Lower leg skin (tissue), 4 donors: ENCODE data around the gene DGKI. TPM values are rescaled to one million over a fixed set of nuclear protein-coding genes. Genes with fewer than 3 reads are reported as not detected.

Source experiments
- DNase-seq, 2 donors: peaks; one replicate each; pipeline ENCODE4 v3.0.0-alpha.2; 2019; ENCODE audit warnings: low spot score in 2 of 2
- H3K4me3 ChIP-seq: fragments of 200-600 bp; sonication (generic); 2 replicates; pipeline ENCODE4 v1.5.1; 2017; ENCODE audit warnings: mild to moderate bottlenecking, low read depth; ENCODE audit not compliant: poor library complexity, severe bottlenecking
- CTCF ChIP-seq, 3 donors: fragments of 450-650 bp; IDR thresholded peaks; one replicate each; pipeline ENCODE4 v1.5.1; 2016; ENCODE audit warnings: antibody characterized with exemption in 3 of 3, mild to moderate bottlenecking in 3 of 3, moderate library complexity in 2 of 3
- POLR2A ChIP-seq, 2 donors: fragments of 450-650 bp; IDR thresholded peaks; one replicate each; pipeline ENCODE4 v1.6.1; 2016 to 2017; ENCODE audit warnings: antibody characterized with exemption in 2 of 2, mild to moderate bottlenecking in 1 of 2, moderate library complexity in 1 of 2
- WGBS, 2 donors: methylation state at CpG; one replicate each; pipeline ENCODE4 v1.1.5; 2018; 5-methylcytosine and 5-hydroxymethylcytosine counted together
- intact Hi-C: fragments of 100-400 bp; cut with DNase I; formaldehyde crosslinking; loops from one replicate; pipeline ENCODE4 v1.15.0; 2023; ENCODE audit warnings: low total_unique reads
- total RNA-seq, 4 donors: library from RNA; depleted of rRNA; stranded (reverse); fragments of >200 nt; gene quantifications; one replicate each; pipeline ENCODE4 v1.1.0, GENCODE V29; 2016

DGKI gene
- total RNA-seq, 4 donors from 2014 or later: 0.34 to 2.1 (median 1.3) TPM

GRCh38 chr7:137403353-137403695 is 443.4 kb downstream of the DGKI start:
- no peak for TF ChIP-seq CTCF (IDR thresholded peaks at IDR 0.05)
- no peak for TF ChIP-seq POLR2A (IDR thresholded peaks at IDR 0.05)
- 65 to 66% methylated on average over 2 of the region's 2 CpGs for WGBS, 2 donors
- DNase-seq: no peak
- no peak overlapping the region for H3K4me3 ChIP-seq
- intact Hi-C loops: no loop called here

DNA sequence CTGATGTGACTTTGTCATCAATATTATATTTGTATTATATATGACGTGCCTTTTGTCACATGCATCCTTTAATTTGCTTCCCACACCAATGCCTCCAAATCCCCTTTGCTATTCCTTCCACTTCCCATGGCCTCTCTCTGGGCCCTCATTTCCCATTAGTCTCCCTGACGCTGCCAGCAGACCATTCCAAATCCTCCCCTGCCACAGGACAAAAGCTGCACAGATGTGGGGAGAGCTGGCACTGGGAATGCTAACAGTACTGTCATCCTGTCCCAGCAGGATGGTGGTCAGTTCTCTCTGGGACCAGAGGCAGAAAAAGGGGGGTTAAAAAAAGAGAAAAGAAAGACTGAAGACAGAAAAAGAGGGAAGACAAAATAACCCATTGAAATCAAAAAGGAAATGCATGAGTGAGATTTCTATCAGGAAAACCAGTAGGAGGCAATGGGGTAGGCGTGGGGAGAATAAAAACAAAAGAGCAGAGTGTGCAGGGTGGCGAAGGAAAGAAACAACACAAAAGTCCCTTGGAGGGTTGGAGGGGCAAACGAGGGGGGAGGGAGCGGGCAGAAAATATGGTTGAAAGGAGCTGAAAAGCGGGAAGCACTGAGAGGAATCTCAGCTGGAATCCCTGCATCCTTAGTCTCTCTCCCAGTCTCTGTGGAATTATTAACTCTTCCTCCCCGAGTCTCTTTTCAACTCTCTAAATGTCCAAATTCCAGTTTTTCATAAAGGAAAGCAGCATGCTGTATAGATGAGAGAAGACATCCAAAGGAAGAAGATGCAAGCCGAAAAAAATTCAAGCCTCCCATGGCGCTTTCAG is 444.0 kb downstream of the DGKI start:
- no peak for DNase-seq
- intact Hi-C loops: no loop called here
- TF ChIP-seq POLR2A (IDR thresholded peaks at IDR 0.05) (no peak), CTCF (IDR thresholded peaks at IDR 0.05) (no peak)
- no peak overlapping the region for H3K4me3 ChIP-seq
- 45 to 48% methylated on average over 10 of the region's 10 CpGs for WGBS, 2 donors

DNA sequence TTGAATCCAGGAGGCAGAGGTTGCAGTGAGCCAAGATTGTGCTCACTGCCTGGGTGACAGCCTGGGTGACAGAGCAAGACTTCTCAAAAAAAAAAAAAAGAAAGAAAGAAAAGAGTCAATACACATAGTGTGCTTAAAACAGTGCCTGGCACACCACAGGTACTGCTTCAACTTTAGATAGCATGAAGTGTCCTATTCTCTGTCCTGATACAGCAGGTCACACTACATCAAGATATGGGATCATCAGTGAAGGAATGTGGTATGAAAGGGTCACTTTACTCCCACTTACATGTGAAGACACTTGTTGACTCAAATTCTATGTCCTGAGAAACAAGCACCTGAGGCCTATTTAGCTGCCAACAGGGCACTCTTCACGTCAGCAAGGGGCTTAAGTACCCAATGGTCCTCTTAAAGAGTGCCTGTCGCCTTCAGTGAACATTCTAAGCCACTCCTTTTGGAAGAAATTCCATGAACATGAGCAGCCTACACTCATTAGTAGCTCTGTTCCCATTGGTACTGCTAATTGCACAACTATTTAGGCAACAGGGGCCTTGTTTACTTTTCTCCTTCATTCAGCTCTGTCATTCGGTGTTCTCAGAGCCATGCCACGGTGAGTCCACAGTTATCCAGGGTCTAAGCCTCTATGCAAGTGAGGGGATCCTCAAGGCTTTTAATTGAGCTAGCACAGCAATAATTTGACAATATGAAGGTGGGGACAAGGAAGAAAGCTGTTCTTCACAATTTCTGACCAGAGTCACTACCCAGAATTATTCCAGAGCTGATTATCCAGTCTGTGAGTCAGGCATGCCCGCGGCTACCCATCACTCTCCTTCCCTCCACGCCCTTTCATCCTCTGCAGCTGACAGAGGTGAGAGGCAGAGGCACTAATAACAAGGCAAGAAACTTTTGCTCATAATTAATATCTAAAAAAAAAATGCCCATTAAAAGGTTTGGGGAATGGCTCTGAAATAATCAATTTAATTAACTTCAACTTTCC is 446.6 kb downstream of the DGKI start:
- no peak for DNase-seq
- H3K4me3 ChIP-seq: no peak overlapping the region
- no peak for TF ChIP-seq CTCF (IDR thresholded peaks at IDR 0.05)
- TF ChIP-seq POLR2A (IDR thresholded peaks at IDR 0.05): no peak
- 69 to 75% methylated on average over 7 of the region's 7 CpGs for WGBS, 2 donors
- intact Hi-C loops: no loop called here

DNA sequence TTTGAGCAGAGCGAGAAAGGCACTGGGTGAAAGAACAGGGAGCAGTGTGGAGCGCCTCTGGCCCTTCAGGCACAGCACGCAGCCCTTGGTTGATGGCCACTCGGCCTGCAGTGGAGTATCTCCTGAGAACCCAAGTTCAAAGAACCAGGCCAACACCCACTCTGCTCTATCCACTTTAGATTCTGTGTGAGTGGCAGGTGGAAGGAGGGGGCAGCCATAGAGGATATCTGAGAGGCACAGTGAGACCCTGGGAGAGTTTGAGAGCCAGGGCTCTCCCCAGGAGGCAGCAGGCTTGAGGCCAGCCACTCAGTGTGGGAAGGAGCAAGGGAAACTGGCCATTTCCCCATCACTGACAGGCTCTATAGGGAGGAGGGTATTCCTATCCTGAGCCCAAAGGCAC is 450.7 kb downstream of the DGKI start:
- TF ChIP-seq POLR2A (IDR thresholded peaks at IDR 0.05) (no peak), CTCF (IDR thresholded peaks at IDR 0.05) (no peak)
- WGBS, 2 donors: 85 to 93% methylated on average over 4 of the region's 4 CpGs
- no peak overlapping the region for H3K4me3 ChIP-seq
- intact Hi-C loops: no loop called here
- no peak for DNase-seq

DNA sequence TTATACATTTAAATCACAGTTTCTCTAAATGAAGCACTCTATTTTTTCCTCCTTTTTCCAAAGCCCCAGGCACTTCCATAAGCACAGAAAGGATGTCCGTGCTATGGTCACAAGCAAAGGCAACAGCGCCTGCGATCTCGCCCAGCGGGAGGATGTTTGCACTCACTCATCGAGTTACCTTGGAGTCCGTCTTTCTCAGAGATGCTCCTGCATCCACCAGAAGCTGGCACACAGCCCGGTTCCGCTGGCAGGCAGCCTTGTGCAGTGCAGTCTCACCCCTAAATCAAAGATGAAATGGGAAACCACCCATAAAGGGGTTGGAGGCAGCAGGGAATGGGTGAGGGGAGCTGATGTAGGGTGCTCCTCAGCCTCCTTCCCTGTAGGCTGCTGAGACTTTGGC is 451.4 kb downstream of the DGKI start:
- 64 to 72% methylated on average over 9 of the region's 9 CpGs for WGBS, 2 donors
- TF ChIP-seq CTCF (IDR thresholded peaks at IDR 0.05) (no peak), POLR2A (IDR thresholded peaks at IDR 0.05) (no peak)
- no peak overlapping the region for H3K4me3 ChIP-seq
- intact Hi-C loops: no loop called here
- DNase-seq: no peak
